HG03565 (cell line): Measurements from ENCODE around the gene GRIK1.

Experiments used
- ATAC-seq: cut with Tn5 transposase; IDR thresholded peaks from one replicate; pipeline ENCODE4 v1.9.1; 2021; ENCODE audit warnings: mild to moderate bottlenecking, moderate library complexity; ENCODE audit not compliant: unreplicated experiment

Gene GRIK1

DNA sequence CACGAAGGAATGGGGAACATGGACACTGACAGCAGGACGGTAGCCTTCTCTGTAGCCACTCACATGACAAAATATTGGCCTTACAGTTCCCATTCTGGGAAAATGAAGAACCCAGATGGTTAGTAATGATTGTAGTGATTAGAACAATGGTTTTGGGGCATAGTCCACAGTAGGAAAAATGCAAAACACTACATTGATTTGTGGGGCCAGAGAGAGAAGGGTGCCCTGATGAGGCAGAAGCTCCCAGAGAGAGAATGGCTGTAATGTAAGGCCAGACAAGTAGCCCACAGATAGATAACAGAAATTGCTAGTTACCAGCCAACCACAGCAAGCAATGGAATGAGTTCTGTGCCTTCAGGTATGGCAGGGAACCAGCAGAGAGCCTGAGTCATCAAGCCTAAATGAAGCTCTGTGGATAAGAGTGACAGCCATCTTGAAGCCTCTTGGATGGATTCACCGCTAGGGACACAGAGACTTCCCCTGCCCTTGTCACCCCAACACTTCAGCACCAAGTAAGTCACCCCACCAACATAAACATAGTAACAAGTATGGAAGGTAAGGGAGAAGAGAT lies 435.0 kb downstream of the GRIK1 start:
- ATAC-seq, result no peak

DNA sequence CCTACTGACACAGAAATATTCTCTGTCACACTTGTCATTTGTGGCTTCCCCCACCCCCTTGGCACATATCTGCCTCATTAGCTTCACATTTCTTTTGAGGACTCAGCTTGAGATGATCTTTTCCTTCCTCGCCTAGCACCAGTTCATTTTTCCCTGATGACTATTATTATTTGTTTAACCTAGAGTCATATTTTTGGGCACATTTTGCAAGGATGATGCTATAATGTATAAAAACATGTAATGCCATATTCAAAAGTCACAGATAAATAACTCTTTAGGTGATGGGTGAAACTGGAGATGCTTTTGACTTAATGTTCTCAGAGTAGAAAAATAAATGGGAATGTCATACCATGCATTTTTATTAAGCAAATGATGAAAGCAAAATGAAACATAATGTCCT lies 438.3 kb downstream of the GRIK1 start:
- no peak for ATAC-seq

DNA sequence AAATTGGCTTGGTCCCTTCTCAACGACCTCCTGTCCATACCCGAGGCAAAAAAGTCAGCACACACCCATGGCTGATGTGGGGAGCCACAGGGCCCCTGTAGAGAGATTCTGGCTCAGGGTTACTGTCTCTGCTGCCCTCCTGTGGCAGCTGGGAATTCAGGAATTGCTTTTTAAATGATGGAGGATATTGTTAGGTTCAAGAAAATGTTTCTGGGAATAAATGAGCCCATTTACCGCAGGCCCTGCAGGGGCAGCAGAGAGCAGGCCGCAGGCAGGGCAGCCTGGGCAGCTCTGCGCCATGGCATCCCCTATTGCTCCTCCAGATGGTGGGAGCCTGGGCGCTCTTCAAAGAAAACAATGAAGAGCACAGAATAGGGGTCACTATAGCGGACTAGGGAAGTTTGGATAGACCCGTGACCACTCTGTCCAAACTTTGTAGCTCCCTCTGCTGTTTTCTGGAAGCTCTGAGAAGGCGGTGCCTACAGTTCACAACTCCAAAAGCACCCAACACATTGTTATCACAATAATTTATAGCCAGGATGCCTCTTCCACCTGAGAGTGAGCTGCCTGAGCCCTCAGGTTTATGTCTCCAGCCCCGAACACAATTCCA lies 440.0 kb downstream of the GRIK1 start:
- ATAC-seq, result no peak

DNA sequence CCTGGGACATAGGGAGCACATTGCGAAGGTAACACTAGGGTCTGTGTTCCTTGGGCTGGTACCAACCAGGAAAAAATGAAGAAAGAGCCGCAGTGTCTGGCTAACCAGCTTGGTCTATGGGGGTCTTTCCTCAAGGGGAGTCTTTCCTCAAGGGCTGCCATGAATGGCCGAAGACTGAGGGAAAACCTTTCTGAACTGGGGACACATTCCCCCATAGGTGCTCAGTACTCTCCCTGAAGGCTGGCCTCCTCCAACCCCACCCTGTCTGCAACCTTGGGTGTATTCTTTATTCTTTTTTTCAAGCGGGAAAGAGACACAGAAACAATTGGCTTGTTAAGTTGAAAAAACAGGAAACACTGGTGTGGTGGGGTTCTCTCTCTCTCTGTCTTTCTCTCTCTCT lies 440.6 kb downstream of the GRIK1 start:
- no peak for ATAC-seq

DNA sequence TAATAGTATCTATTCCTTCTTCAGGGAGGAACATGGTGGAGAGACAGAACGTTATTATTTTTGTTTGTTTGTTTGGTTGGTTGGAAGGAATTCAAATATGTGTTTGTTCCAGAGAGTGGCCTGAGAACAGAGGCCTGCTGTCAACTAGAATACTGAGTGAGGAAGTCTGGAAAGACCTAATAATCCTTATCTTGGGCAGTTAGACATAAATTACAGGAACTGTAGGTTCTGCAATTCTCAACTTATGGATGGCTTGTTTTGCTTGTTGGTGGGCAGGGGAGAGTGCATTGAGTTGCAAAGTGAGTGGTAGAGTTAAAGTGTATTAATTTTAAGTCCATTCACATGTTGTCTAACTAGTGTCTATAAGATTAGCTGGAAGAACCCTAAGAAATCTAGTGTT lies 443.5 kb downstream of the GRIK1 start:
- no peak for ATAC-seq

DNA sequence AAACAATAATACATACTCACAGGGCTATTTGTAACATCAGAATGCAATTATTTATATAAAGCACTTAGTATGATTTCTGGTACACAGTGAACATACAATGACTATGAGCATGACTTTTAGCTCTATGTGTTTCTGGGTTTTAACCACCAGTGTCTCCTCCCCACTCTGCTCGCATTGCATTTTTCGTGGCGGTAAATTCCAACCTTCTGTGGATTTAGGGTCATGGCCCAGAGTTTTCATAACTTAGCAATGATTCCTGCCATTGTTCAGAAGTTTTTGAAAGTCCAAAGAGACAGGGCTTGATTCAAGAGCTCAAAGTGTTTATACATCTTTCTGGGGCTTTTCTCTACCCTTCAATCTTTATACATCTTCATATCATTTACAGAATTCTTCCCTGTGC lies 449.8 kb downstream of the GRIK1 start:
- ATAC-seq, result no peak

DNA sequence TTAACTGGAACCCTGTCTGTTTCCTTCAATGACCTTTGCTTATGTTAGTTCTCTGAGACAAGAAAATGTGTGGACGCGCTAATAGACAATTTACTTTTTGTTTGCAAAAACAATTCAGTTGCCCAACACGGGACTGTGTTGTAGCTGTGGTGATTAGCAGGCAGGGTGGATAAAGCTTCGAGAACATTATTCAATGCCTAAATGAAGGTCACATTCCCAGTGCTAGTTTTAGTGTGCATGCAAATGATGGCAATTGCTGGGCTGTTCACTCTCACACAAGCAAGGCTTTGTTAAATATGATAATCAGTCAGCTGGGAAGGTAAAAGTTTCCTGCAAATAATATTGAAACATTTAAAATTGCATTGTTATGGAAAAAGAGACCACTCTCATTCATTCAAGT lies 452.6 kb downstream of the GRIK1 start:
- ATAC-seq, result no peak
